COLO668 (cell line): Measurements from ENCODE around the gene MYO1F.
"Not testable (repeated sequence)": the region's sequence is repeated elsewhere in the genome, so short reads cannot be mapped to it uniquely, and the experiment has no call there.

Experiments used
- DNase-seq: peaks from one replicate; lab custom pipeline; 2025; ENCODE audit not compliant: unreplicated experiment; lab: John Stamatoyannopoulos, UW

The MYO1F gene

DNA sequence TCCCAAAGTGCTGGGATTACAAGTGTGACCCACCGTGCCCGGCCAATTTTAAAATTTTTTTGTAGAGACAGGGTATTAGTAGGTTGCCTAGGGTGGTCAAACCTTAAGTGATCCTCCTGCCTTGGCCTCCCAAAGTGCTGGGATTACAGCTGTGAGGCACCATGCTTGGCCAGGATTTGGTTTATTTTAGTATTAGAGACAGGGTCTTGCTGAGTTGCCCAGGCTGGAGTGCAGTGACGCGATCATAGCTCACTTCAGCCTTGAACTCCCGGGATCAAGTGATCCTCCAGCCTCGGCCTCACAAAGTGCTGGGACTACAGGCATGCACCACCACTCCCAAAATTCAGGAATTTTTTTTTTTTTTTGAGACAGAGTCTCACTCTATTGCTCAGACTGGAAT, 57.9 kb downstream of the MYO1F start:
- no peak for DNase-seq

GRCh38 chr19:8518536-8518935, 58.7 kb downstream of the MYO1F start:
- DNase-seq, result no peak

DNA sequence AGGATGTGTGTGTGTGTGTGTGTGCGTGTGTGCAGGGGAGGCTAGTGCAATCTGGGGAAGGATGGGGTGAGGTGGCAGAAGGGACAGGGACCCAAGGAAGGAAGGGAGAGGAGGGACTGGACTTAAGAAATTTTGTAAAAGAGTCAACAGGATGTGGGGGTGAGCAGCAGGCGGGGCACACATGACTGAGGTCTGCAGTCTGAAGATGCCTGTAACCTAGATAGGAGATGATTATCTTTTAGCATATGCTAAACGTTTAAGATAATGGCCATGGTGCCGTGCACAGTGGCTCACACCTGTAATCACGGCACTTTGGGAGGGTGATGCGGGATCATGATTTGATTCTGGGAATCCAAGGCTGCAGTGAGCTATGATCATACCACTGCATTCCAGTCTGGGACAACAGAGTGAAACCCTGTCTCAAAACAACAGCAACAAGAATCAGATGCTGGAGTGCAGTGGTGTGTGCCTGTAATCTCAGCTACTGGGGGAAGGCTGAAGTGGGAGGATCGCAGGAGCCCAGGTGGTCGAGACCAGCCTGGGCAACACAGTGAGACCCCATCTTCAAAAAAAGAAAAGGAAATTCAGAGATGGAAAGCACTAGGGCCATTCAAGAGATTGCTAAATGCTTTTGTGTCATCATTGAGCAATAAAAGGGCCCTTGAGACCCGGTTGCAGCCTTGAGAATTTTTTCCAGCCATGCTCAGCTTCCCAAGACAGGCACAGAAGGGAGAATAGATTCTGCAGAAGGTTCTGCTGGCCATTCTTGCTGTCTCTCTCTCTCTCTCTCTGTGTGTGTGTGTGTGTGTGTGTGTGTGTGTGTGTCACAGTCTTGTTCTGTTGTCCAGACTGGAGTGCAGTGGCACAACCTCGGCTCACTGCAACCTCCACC, 59.4 kb downstream of the MYO1F start:
- no peak for DNase-seq

GRCh38 chr19:8515317-8515716, 61.9 kb downstream of the MYO1F start:
- no peak for DNase-seq

GRCh38 chr19:8514505-8515009, 62.7 kb downstream of the MYO1F start:
- not testable (repeated sequence) for DNase-seq

DNA sequence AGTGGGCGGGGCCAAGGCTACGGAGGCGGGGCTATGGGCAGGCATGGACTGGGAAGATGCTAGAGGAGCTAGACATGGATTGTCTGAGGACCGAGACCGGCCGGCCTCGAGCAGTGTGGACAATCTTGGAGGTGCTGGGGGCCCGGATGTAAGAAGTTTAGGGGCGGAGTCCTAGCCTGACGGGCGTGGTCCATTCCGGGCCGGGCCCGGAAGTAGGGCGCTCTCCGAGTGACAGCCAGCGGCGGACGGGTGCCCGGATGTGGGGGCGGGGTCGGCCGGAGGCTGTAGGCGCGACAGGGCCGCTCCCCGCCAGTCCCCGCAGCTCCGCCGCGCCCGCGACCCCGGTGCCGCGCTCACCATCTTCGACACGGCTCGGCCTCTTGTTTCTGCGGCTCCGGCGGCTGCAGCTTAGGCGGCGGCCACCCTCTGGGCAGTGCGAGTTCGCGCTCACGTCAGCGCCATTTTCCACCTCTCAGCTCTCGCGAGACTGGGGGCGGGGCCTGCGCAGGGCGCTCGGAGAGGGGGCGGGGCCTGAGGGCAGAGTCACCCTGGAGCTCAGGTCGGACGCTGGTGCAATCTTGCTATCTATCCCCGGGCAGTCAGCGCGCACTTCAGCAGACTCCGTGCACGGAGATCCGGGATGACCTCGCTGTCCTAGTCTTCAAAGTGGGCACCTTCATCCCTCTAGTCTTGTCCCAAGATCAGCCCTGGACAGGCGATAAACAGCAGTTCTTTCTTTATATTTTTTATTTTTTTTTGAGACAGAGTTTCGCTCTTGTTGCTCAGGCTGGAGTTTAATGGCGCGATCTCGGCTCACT, 63.3 kb downstream of the MYO1F start, which contains the start of gene ZNF414:
TSS of gene ZNF414 (minus strand) at position 481 of the 818 bp plus-strand sequence. CDS start at position 360, 121 bp downstream.
- DNase-seq, result peak; percentile 95

- DNase-seq, result no peak
These were observed 64.1 kb downstream of the MYO1F start for GRCh38 chr19:8513036-8513686.

GRCh38 chr19:8512115-8512967, 64.9 kb downstream of the MYO1F start:
- DNase-seq, result peak; percentile 16

DNA sequence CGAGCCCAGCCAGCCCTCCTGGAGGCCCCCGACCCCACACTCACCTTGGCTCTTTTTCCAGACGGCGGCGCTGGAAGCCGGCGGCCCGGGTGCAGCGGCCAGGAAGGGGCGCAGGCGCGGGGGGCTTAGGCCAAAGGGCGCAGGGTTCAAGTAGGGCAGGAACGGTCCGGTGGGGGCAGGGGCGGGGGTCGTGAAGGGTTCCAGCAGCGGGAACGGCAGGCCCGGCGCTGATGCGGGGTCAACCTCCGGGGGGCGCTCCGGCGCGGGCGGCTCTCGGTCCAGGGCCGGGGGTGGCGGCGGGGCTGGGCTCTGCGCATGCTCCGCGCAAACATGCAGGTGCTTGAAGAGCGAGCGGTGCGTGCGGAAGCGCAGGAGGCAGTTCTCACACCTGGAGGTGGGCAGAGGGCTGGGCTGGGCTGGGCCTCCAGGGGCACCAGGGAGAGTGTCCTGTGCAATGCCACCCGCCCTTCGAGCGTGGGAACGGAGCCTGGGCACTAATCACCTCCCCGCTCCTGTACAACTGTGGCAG, 65.6 kb downstream of the MYO1F start:
- DNase-seq, result no peak

DNA sequence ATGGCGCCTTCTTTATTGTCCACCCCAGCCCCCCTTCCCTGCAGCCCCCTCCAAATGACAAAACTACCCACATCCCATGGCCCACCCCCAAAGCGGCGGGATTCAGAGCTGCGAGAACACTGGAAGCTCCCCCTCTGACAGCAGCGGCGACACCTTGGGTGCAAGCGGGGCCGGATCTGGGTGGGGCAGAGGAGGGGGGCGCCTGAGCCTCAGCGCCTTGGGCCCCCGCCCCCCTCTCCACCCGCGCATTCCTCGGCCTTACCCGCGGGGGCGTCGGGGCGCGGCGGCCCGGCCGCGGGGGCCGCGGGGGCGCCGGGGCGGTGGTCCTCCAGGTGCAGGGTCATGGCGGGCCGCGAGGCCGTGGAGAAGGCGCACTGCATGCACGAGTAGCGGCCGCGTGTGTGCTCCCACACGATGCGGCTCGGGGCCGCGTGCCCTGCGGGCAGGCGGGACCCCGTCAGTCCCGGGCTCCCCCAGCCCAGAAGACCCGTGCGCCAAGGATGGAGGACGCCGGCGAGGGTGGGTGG, 66.6 kb downstream of the MYO1F start:
- DNase-seq, result no peak

DNA sequence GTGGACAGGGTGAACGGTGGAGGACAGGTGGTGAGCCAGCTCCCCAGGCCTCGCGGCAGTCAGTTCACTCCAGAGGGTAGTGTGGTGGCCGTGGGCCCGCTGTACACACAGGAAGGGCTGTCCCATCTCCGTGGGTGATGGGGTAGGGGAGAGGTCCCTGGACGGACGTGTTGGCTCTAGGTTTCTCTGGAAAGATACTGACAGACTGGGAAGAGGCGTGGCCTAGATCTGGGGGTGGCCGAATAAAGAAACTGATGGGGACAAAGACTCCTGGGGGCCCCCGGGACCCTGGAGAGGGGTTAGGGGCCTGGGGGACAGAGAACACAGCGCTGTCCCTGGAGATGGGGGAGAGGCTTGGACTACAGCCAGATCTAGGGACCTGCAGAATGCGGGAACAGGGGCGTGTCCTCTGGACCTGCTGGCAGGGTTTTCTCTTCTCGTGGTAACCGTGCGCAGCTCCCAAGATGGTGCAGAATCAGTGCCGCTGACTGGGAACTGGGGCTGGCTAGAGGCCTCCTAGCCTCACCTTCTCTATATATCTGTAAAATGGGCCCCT, 70.8 kb downstream of the MYO1F start:
- DNase-seq, result peak; percentile 21

DNA sequence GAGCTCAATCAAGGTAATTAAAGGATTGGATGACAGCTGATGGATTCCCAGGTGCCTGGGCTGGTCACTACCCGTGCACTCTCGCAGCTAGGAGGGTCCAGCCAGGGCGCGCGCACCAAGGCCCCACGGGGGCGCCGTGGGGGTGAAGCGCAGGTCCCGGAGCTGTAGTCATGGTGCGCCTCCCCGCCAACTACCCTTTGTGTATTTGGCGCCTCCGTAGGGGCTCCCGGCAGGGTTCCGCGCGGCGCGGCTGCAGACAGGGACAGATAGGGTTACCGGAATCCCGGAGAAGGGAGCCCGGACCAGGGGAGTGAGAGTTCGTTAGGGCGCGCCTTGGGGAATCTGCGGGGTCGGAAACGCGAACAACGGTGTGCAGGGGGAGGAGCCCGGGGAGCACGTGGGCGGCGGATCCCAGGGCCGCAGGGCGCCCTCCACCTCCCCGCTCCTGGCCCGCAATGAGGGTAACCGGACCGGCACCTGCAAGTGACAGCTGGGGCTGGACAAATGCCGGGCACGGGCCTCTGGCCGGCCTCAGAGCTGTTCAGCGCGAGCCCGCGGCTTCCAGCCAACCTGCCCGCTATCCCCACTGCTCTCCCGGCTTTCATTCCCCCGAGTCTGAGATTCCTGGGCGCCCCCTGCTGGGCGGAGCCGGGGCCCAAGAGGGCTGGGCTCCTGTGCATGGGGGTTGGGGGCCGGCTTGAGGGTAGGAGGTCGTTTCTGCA, 71.4 kb downstream of the MYO1F start:
- peak; percentile 75 for DNase-seq

GRCh38 chr19:8504919-8505318, 72.3 kb downstream of the MYO1F start:
- no peak for DNase-seq

- no peak for DNase-seq
These were observed 73.1 kb downstream of the MYO1F start for GRCh38 chr19:8504171-8504570.

DNA sequence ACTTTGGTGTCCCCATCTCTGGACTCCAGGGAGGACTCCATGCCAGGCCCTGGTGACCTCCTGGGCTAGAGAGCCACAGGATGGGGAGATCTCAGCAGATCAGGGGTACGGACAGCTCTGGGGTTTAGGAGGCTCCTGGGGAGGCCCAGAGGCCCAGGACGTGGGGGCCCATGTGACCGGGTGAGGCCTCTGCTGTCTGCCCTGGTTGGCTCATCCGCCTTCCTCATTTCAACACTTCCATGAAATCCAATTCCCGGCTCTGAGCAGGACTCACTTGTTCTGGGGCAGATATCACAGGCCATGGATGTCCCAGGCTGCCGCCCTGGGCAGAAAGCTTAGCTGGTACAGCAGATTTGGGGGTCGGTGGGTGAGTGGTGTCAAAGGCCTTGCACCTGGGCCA, 73.7 kb downstream of the MYO1F start:
- DNase-seq, result no peak

- DNase-seq, result no peak
These were observed 75.3 kb downstream of the MYO1F start for GRCh38 chr19:8501981-8502380.

GRCh38 chr19:8501516-8501915, 75.7 kb downstream of the MYO1F start:
- DNase-seq, result no peak

GRCh38 chr19:8500158-8500557, 77.1 kb downstream of the MYO1F start:
- no peak for DNase-seq
